Measurements from ENCODE around the gene OGDHL. TPM values are rescaled to one million over a fixed set of nuclear protein-coding genes. Genes with fewer than 3 reads are reported as not detected.

Gene OGDHL
- total and polyA plus RNA-seq, 2 donors (not counting 3 experiments of a cell fraction or from before 2014, with no cell fraction given), result 0.43 to 1.0 TPM

- DNase-seq (ENCODE audit: low read depth, low spot score), result no peak
- Histone ChIP-seq H3K27me3 (ENCODE audit: control insufficient read depth in 2 of 2, insufficient read depth in 2 of 2, low read length in 2 of 2) (no peaks in the 10 kb centered on the region), H2AFZ (ENCODE audit: low read depth, low read length) (no peak overlapping the region), H3K9ac (replicated peaks; ENCODE audit: extremely low read depth, insufficient read depth, low read length) (no peak overlapping the region), H3K9me3 (replicated peaks; ENCODE audit: control insufficient read depth, insufficient read depth, low read length) (no peaks in the 10 kb centered on the region), H3K4me2 (ENCODE audit: insufficient read depth, low read length) (no peak overlapping the region), H3K4me3 (replicated peaks in 1 of 3; ENCODE audit: insufficient read depth in 1 of 3, low read depth in 1 of 3, low read length in 3 of 3) (no peak overlapping the region), H3K27ac (ENCODE audit: insufficient read depth, low read depth, low read length) (no peak overlapping the region), H4K20me1 (replicated peaks; ENCODE audit: control insufficient read depth, extremely low read depth, insufficient read depth, low read length) (no peaks in the 10 kb centered on the region), H3K4me1 (ENCODE audit: control insufficient read depth, extremely low read depth, insufficient read depth, low read length) (no peaks in the 10 kb centered on the region), H3K9me1 (replicated peaks; ENCODE audit: control insufficient read depth, extremely low read depth, insufficient read depth, low read length) (no peaks in the 10 kb centered on the region), H3K79me2 (ENCODE audit: control insufficient read depth, insufficient read depth, low read length) (no peaks in the 10 kb centered on the region), H3K36me3 (ENCODE audit: control insufficient read depth in 2 of 2, extremely low read depth in 1 of 2, insufficient read depth in 2 of 2, low read length in 2 of 2) (no peaks in the 10 kb centered on the region)
- ChIA-PET CTCF (no interaction called here), POLR2A (no interaction called here)
- TF ChIP-seq JUN (IDR thresholded peaks at IDR 0.05; ENCODE audit: borderline replicate concordance, insufficient read depth, insufficient read length, low read depth), result no peak
- no peak for TF ChIP-seq EZH2 (IDR thresholded peaks at IDR 0.05; ENCODE audit: borderline replicate concordance, low read depth, low read length, severe bottlenecking)
- TF ChIP-seq MYC (IDR thresholded peaks at IDR 0.05; ENCODE audit: low read depth, low read length), result no peak
- no peak for TF ChIP-seq FOS (IDR thresholded peaks at IDR 0.05; ENCODE audit: borderline replicate concordance, insufficient read depth, low read length)
- TF ChIP-seq POLR2A (IDR thresholded peaks at IDR 0.05; ENCODE audit: low read depth, low read length), result no peak
- TF ChIP-seq, protein P1, sequence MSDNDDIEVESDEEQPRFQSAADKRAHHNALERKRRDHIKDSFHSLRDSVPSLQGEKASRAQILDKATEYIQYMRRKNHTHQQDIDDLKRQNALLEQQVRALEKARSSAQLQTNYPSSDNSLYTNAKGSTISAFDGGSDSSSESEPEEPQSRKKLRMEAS (IDR thresholded peaks at IDR 0.05; ENCODE audit: insufficient read depth, insufficient read length), result no peak
- no peak for TF ChIP-seq CTCF (IDR thresholded peaks at IDR 0.05; ENCODE audit: extremely low read depth in 1 of 2, insufficient read depth in 1 of 2, low read depth in 1 of 2, low read length in 2 of 2)
- no peak for TF ChIP-seq GATA2 (IDR thresholded peaks at IDR 0.05; ENCODE audit: insufficient read depth, insufficient read length, low read depth, low read length)
- TF ChIP-seq POLR2AphosphoS5 (IDR thresholded peaks at IDR 0.05; ENCODE audit: insufficient read depth, low read depth, low read length), result no peak
- no peak for FAIRE-seq
- dilution Hi-C loops (cut with MboI; ENCODE audit: extremely low pct_ligation_motif_present, low sequenced_read_pairs) (no loop called here), intact Hi-C loops (cut with micrococcal nuclease) (no loop called here)
- no TSS peak for BruUV-seq (replicated peaks)
Measured at GRCh38 chr10:49798275-49798674, 36.2 kb upstream of the OGDHL start.
